ENCODE results near the gene SCAMP2.

GRCh38 chr15:74836846-74837245, 36.3 kb downstream of the SCAMP2 start:
- TF ChIP-seq CTCF (IDR thresholded peaks at IDR 0.05 in 4 of 5, conservative IDR thresholded peaks at IDR 0.05 in 1 of 5) (no peak), POLR2A (IDR thresholded peaks at IDR 0.05) (no peak)

All from gastrocnemius medialis (tissue), 4 donors.